OCI-LY7 (cell line): ENCODE data around the gene TNFAIP8L3.

ENCODE experiments used
- EZH2phosphoT487 ChIP-seq: fragments of 200-600 bp; sonication (generic); IDR thresholded peaks from 2 replicates; pipeline ENCODE4 v1.6.1; 2018; ENCODE audit warnings: low read depth, borderline replicate concordance, mild to moderate bottlenecking, mixed run types, antibody characterized with exemption, low read length, moderate library complexity, mixed read lengths
- TF ChIP-seq, protein P1 (sequence below): fragments of 200-600 bp; sonication (generic); conservative IDR thresholded peaks from 2 replicates; pipeline ENCODE4 v1.5.1; 2014; ENCODE audit warnings: mild to moderate bottlenecking, antibody characterized with exemption, low read length, moderate library complexity, mixed read lengths

DNA sequence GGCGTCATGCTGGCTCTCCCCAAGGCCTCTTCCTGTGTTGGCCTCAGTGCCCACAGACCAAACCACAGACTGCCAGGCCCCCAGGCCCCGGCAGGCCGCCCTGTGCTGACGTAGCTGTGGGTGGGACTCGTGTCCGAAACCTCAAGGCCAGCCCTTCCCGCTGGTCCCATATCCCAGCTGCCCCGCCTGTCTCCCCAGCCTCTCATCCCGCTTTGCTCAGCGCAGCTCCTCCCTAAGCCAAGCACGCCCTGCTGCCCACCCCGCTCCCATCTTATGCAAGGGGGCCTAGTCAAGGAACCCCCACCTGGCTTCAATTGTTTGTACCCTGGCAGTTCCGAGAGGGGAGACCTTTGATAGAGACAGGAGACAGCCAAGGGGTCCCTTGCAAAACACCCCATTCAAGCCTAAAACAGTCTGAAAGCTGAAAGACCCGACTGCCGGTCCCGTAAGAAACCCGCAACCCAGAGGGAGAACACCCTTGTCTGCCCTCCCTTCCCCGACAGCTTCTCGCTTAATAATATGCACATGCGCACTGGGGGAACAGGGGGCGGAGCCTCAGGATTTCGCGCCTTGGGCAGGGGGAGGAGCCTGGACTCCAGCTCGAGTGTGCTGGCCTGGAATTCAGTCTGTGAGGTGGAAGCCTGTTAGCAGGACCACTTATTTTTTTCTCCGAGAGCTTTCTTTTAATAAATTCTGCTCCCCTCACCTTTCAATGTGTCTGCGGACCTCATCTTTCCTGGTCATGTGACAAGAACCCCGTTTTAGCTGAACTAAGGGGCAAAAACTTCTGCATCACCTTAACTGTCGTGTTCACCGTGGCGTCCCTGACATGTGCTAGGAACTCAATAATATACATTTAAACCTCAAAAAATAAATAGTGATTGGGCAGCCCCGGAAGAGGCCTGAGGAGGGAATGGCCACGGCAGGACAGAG is 17.2 kb downstream of the TNFAIP8L3 start:
- TF ChIP-seq, protein P1, sequence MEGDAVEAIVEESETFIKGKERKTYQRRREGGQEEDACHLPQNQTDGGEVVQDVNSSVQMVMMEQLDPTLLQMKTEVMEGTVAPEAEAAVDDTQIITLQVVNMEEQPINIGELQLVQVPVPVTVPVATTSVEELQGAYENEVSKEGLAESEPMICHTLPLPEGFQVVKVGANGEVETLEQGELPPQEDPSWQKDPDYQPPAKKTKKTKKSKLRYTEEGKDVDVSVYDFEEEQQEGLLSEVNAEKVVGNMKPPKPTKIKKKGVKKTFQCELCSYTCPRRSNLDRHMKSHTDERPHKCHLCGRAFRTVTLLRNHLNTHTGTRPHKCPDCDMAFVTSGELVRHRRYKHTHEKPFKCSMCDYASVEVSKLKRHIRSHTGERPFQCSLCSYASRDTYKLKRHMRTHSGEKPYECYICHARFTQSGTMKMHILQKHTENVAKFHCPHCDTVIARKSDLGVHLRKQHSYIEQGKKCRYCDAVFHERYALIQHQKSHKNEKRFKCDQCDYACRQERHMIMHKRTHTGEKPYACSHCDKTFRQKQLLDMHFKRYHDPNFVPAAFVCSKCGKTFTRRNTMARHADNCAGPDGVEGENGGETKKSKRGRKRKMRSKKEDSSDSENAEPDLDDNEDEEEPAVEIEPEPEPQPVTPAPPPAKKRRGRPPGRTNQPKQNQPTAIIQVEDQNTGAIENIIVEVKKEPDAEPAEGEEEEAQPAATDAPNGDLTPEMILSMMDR: no peak
- TF ChIP-seq EZH2phosphoT487: no peak
